C4-2B (cell line): Measurements from ENCODE around the gene WDR46.

ENCODE experiments used
- H3K27ac ChIP-seq: fragments of 450-650 bp; 2 replicates; pipeline ENCODE4 v1.5.1; 2017
- ZFX ChIP-seq: fragments of 450-650 bp; IDR thresholded peaks from 2 replicates; pipeline ENCODE4 v1.6.1; 2017
- TF ChIP-seq, protein P1 (sequence below): fragments of 450-650 bp; conservative IDR thresholded peaks from 2 replicates; pipeline ENCODE4 v1.5.1; 2017; ENCODE audit warnings: mild to moderate bottlenecking

The WDR46 gene

DNA sequence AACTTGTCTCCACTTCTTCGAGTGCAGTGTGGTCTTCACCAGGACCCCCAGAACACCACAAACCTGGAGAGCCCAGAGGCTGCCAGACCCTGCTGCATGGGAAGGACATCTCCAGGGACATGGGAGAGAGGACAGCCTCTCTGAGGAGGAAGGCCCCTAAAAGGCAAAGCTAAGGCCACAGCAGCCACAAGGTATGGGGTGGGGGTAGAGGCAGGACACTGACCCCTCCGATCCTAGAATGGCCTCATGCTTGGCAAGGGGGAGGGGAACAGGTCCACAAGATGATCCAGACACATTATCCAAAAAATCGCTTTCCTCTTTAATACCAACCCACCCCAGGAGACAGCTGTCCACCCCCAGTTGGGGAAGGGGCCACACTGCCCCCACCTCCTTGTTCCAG lies 10.2 kb downstream of the WDR46 start:
- no peak for TF ChIP-seq ZFX
- H3K27ac ChIP-seq: no peak overlapping the region

DNA sequence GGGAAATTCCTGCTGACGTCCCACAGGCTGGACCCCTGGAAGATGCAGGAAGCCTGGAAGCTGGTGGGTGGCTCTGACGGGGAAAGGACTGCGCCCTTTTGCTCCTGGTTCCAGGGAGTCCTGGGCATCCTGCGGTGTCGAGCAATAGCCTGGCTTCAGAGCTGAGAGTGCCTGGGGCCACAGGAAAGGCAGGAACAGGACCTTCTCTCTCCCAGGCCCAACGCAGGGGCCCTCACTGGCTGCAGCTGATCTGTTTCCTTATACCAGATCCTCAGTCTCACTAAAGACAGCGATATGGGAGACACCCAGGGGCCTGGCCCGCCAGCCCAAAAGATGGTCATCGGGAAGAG lies 10.7 kb downstream of the WDR46 start:
- H3K27ac ChIP-seq: no peak overlapping the region
- TF ChIP-seq, protein P1, sequence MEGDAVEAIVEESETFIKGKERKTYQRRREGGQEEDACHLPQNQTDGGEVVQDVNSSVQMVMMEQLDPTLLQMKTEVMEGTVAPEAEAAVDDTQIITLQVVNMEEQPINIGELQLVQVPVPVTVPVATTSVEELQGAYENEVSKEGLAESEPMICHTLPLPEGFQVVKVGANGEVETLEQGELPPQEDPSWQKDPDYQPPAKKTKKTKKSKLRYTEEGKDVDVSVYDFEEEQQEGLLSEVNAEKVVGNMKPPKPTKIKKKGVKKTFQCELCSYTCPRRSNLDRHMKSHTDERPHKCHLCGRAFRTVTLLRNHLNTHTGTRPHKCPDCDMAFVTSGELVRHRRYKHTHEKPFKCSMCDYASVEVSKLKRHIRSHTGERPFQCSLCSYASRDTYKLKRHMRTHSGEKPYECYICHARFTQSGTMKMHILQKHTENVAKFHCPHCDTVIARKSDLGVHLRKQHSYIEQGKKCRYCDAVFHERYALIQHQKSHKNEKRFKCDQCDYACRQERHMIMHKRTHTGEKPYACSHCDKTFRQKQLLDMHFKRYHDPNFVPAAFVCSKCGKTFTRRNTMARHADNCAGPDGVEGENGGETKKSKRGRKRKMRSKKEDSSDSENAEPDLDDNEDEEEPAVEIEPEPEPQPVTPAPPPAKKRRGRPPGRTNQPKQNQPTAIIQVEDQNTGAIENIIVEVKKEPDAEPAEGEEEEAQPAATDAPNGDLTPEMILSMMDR: no peak
- TF ChIP-seq ZFX: no peak

DNA sequence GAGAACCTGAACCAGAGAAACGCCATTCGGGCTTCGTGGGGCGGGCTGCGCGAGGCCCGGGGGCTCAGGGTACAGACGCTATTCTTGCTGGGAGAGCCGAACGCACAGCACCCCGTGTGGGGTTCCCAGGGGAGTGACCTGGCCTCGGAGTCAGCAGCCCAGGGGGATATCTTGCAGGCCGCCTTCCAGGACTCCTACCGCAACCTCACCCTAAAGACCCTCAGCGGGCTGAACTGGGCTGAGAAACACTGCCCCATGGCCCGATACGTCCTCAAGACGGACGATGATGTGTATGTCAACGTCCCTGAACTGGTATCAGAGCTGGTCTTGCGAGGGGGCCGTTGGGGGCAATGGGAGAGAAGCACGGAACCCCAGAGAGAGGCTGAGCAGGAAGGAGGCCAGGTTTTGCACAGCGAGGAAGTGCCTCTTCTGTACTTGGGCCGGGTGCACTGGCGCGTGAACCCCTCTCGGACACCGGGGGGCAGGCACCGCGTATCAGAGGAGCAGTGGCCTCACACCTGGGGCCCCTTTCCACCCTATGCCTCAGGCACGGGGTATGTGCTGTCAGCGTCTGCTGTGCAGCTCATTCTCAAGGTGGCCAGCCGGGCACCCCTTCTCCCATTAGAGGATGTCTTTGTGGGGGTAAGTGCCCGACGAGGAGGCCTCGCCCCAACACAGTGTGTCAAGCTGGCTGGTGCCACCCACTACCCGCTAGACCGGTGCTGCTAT lies 11.2 kb downstream of the WDR46 start:
- TF ChIP-seq ZFX: no peak
- TF ChIP-seq, protein P1: 0 out of 2 replicates have a peak, but pooled peaks have one; percentile 0
- H3K27ac ChIP-seq: peak overlapping the region; percentile 97

DNA sequence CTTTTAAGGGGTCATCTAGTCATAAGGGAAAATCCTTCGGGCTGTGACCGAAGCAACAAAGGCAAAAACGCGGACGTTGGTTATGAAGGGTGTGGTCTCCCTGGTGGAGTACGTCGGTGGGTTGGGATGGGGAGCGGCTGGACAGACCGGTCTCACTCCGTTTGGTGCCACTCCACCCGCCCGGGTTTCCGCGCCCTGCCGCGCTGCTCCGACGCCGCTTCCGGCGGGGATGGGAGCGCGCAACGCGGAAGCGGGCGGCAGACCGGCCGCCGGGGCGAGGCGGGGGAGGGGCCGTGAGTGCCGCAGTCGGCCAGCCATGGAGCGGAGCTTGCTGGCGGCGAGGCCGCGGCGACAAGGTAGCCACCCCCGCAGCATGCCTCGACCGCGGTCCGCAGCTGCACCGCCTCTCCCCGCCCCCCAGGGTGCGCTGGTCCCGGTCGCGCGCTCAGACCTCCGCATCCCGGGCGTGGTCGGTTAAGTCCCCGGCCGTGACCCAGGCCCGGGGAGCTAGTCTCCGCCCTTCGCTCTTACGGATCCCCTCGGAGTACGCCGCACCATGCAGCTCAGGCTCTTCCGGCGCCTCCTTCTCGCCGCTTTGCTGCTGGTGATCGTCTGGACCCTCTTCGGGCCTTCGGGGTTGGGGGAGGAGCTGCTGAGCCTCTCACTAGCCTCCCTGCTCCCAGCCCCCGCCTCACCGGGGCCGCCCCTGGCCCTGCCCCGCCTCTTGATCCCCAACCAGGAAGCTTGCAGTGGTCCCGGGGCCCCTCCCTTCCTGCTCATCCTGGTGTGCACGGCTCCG lies 12.0 kb downstream of the WDR46 start, which contains the start of gene B3GALT4:
Gene B3GALT4 (plus strand): TSS at position 260 of the 799 bp plus-strand sequence. CDS start 297 bp downstream, at position 557.
- H3K27ac ChIP-seq: peak within 1 kb of the TSS; percentile 97
- TF ChIP-seq, protein P1: peak; percentile 43
- TF ChIP-seq ZFX: no peak

DNA sequence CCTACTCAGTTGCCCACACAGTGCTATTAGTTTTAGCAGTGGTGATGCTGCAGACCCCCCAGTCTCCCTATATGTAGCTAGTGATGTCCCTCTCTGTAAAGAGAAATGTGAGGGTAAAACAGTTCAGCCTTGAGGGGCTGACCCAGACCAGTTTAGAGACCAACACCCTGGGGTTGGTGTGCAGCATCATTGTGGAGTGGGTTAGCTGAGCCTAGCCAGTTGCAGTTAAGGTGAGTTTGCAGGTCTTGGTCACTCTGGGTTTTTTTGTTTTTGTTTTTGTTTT lies 12.5 kb downstream of the WDR46 start:
- TF ChIP-seq, protein P1: no peak
- no peak for TF ChIP-seq ZFX
- peak overlapping the region; percentile 97 for H3K27ac ChIP-seq

DNA sequence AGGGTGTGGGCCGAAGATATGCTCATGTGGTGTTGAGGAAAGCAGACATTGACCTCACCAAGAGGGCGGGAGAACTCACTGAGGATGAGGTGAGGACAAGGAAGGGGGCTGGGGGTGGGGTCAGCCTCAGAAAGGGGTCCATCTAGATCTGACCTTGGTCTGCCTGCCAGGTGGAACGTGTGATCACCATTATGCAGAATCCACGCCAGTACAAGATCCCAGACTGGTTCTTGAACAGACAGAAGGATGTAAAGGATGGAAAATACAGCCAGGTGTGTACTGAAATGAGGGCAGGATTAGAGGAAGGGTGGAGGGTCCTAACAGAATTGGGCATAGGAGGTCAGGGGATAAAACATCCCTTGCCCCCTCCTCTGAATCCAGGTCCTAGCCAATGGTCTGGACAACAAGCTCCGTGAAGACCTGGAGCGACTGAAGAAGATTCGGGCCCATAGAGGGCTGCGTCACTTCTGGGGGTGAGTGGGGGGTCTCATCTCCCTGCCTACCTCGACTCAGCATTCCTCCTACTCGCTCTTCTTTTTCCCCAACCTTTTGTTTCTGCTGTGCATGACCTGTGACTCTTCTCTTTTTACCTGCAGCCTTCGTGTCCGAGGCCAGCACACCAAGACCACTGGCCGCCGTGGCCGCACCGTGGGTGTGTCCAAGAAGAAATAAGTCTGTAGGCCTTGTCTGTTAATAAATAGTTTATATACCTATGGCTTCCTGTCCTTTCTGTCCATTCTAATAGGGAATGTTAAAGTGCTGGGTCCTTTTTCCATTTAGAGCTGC lies 13.1 kb downstream of the WDR46 start:
- H3K27ac ChIP-seq: peak overlapping the region; percentile 97

DNA sequence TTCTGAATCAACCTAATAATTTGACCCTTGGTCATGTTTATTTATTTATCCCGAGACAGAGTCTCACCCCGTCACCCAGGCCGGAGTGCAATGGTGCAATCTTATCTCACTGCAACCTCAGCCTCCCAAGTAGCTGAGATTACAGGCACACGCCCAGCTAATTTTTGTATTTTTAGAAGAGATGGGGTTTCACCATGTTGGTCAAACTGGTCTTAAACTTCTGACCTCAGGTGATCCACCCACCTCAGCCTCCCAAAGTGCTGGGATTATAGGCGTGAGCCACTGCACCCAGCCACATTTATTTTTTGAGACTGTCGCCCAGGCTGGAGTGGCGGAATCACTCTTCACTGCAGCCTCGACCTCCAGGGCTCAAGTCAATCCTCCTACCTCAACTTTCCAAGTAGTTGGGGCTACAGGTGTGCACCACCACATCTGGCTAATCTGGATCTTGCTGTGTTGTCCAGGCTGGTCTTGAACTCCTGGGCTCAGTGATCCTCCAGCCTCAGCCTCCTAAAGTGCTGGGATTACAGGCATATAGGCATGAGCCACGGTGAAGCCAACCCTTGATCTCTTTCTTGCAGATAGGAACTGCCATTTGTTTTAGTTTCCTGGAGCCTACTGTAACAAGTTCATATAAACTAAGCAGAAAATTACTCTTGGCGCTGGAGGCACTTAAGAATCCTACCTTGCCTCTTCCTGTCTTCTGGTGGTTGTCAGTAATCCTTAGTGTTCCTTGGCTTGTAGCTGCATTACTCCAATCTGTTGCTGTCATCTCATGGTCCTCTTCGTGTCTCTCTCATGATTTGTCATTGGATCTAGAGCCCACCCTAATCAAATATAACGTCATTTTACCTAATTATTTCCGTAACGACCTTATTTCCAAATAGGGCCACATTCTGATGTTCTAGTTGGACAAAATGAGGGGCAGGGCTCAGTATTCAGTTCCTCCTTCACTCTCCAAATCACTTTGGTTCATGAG lies 14.8 kb downstream of the WDR46 start:
- TF ChIP-seq ZFX: no peak
- TF ChIP-seq, protein P1: no peak
- H3K27ac ChIP-seq: peak overlapping the region; percentile 97
